Keratinocyte (primary cell): ENCODE results near the gene CDK13. TPM values are rescaled to one million over a fixed set of nuclear protein-coding genes. Genes with fewer than 3 reads are reported as not detected.

Source experiments
- DNase-seq: peaks from one replicate; pipeline ENCODE4 v3.0.0-alpha.2; 2011; ENCODE audit warnings: low read depth, missing footprints, low spot score
- FAIRE-seq: peaks from 2 replicates; lab custom pipeline; 2011; peaks lifted over from hg19 to GRCh38; lab: Jason Lieb, UNC
- H2AFZ ChIP-seq: 2 replicates; pipeline ENCODE4 v1.6.0; 2012; ENCODE audit warnings: low read length, control low read depth, inconsistent platforms; ENCODE audit not compliant: control insufficient read depth
- H3K27ac ChIP-seq: 2 replicates; pipeline ENCODE4 v1.5.1; 2011; ENCODE audit warnings: low read length; ENCODE audit not compliant: control insufficient read depth, insufficient read depth
- H3K27me3 ChIP-seq: 3 replicates; pipeline ENCODE4 v1.6.0; 2011; ENCODE audit warnings: low read length; ENCODE audit not compliant: control insufficient read depth, insufficient read depth; ENCODE audit errors: extremely low read depth
- H3K36me3 ChIP-seq, 2 experiments: 2 replicates in 1 of 2; 3 replicates in 1 of 2; pipeline ENCODE4 v1.5.1; 2011; ENCODE audit warnings: low read length in 2 of 2, mild to moderate bottlenecking in 1 of 2; ENCODE audit not compliant: control insufficient read depth in 2 of 2, insufficient read depth in 2 of 2; ENCODE audit errors: extremely low read depth in 1 of 2
- H3K4me1 ChIP-seq: 3 replicates; pipeline ENCODE4 v1.5.1; 2011; ENCODE audit warnings: low read length; ENCODE audit not compliant: control insufficient read depth, insufficient read depth; ENCODE audit errors: extremely low read depth
- H3K4me2 ChIP-seq: 3 replicates; pipeline ENCODE4 v1.6.0; 2011; ENCODE audit warnings: low read depth, low read length; ENCODE audit not compliant: control insufficient read depth, insufficient read depth; ENCODE audit errors: extremely low read depth
- H3K4me3 ChIP-seq, 3 experiments: fragments of 200-600 bp in 1 of 3; sonication (generic) in 1 of 3; 2 replicates in 2 of 3; 3 replicates in 1 of 3; pipeline ENCODE4 v1.5.1; 2011 to 2016; ENCODE audit warnings: low read length in 3 of 3, mild to moderate bottlenecking in 3 of 3, control low read depth in 2 of 3, inconsistent platforms in 1 of 3, low read depth in 1 of 3, mixed read lengths in 1 of 3, mixed run types in 1 of 3, moderate library complexity in 1 of 3; ENCODE audit not compliant: control insufficient read depth in 2 of 3, insufficient read depth in 2 of 3; ENCODE audit errors: extremely low read depth in 1 of 3
- H3K79me2 ChIP-seq: 2 replicates; pipeline ENCODE4 v1.6.0; 2012; ENCODE audit warnings: low read length; ENCODE audit not compliant: control insufficient read depth, insufficient read depth
- H3K9ac ChIP-seq: 3 replicates; pipeline ENCODE4 v1.6.0; 2011; ENCODE audit warnings: low read length; ENCODE audit not compliant: control insufficient read depth, insufficient read depth; ENCODE audit errors: extremely low read depth
- H3K9me1 ChIP-seq: 3 replicates; pipeline ENCODE4 v1.6.0; 2011; ENCODE audit warnings: low read length; ENCODE audit not compliant: control insufficient read depth, insufficient read depth; ENCODE audit errors: extremely low read depth
- H3K9me3 ChIP-seq: 2 replicates; pipeline ENCODE4 v1.5.1; 2012; ENCODE audit warnings: low read depth, low read length; ENCODE audit not compliant: control insufficient read depth
- H4K20me1 ChIP-seq: 3 replicates; pipeline ENCODE4 v1.6.0; 2011; ENCODE audit warnings: low read length; ENCODE audit not compliant: control insufficient read depth, insufficient read depth; ENCODE audit errors: extremely low read depth
- CTCF ChIP-seq, 3 experiments: IDR thresholded peaks in 1 of 3; conservative IDR thresholded peaks in 1 of 3; optimal IDR thresholded peaks in 1 of 3; 2 replicates in 2 of 3; 3 replicates in 1 of 3; pipeline versions ENCODE3 to v1.5.1; 2011; ENCODE audit warnings: low read length in 3 of 3, mild to moderate bottlenecking in 3 of 3, moderate library complexity in 2 of 3, control low read depth in 1 of 3, inconsistent platforms in 1 of 3; ENCODE audit not compliant: insufficient read depth in 2 of 3; ENCODE audit errors: extremely low read depth in 1 of 3
- EZH2 ChIP-seq: IDR thresholded peaks from one replicate; pipeline ENCODE4 v1.6.1; 2012; ENCODE audit warnings: inconsistent platforms, mild to moderate bottlenecking, low read length, moderate library complexity
- dilution Hi-C: fragments of 300-500 bp; cut with MboI; formaldehyde crosslinking; loops from one replicate; pipeline ENCODE4 v1.7.0; 2020; ENCODE audit warnings: low sequenced_read_pairs; ENCODE audit not compliant: extremely low pct_ligation_motif_present
- polyA plus RNA-seq, 5 experiments: library from polyadenylated mRNA; depleted of rRNA in 3 of 5; stranded (reverse) in 3 of 5; stranded (forward) in 1 of 5; unstranded in 1 of 5; fragments of >200 nt; gene quantifications; 1 replicate in 1 of 5; 2 replicates in 3 of 5; 3 replicates in 1 of 5; pipeline versions ENCODE4 v1.2.1 to v1.2.3, GENCODE V29; 2011 to 2012; ENCODE audit warnings: missing spikeins in 2 of 5, low read depth in 1 of 5, low replicate concordance in 1 of 5

The CDK13 gene
- polyA plus RNA-seq, 1 donor (not counting 4 experiments of a cell fraction or from before 2014, with no cell fraction given): 25.4 TPM

GRCh38 chr7:40024841-40025240, 74.8 kb downstream of the CDK13 start:
- dilution Hi-C loops: no loop called here
- no peaks in the 10 kb centered on the region for H3K4me1 ChIP-seq
- FAIRE-seq (no peak), DNase-seq (no peak)
- peaks cover 0 to 2% of the 10 kb centered on the region in 2 experiments for H3K36me3 ChIP-seq
- H3K9me3 ChIP-seq: no peaks in the 10 kb centered on the region
- no peaks in the 10 kb centered on the region for H3K27me3 ChIP-seq
- no peak overlapping the region for H3K4me3 ChIP-seq
- no peaks in the 10 kb centered on the region for H3K79me2 ChIP-seq
- no peak overlapping the region for H3K4me2 ChIP-seq
- no peak overlapping the region for H3K9ac ChIP-seq
- H3K27ac ChIP-seq: no peak overlapping the region
- no peak overlapping the region for H2AFZ ChIP-seq
- H4K20me1 ChIP-seq: no peaks in the 10 kb centered on the region
- H3K9me1 ChIP-seq: no peaks in the 10 kb centered on the region
- no peak for TF ChIP-seq EZH2
- no peak for TF ChIP-seq CTCF (optimal IDR thresholded peaks at IDR 0.05 in 1 of 3, IDR thresholded peaks at IDR 0.05 in 1 of 3, conservative IDR thresholded peaks at IDR 0.05 in 1 of 3; ENCODE audit: extremely low read depth in 1 of 3, insufficient read depth in 2 of 3, low read length in 3 of 3)

- Histone ChIP-seq H3K9me3 (no peaks in the 10 kb centered on the region), H4K20me1 (no peaks in the 10 kb centered on the region), H2AFZ (no peak overlapping the region), H3K9me1 (no peaks in the 10 kb centered on the region), H3K4me2 (no peak overlapping the region), H3K79me2 (no peaks in the 10 kb centered on the region), H3K4me1 (no peaks in the 10 kb centered on the region), H3K4me3 (no peak overlapping the region), H3K27me3 (no peaks in the 10 kb centered on the region), H3K36me3 (peaks cover 2% of the 10 kb centered on the region in 2 experiments), H3K27ac (no peak overlapping the region), H3K9ac (no peak overlapping the region)
- dilution Hi-C loops: no loop called here
- no peak for DNase-seq
- FAIRE-seq: no peak
- TF ChIP-seq EZH2 (no peak), CTCF (optimal IDR thresholded peaks at IDR 0.05 in 1 of 3, IDR thresholded peaks at IDR 0.05 in 1 of 3, conservative IDR thresholded peaks at IDR 0.05 in 1 of 3; ENCODE audit: extremely low read depth in 1 of 3, insufficient read depth in 2 of 3, low read length in 3 of 3) (no peak)
These were observed 77.5 kb downstream of the CDK13 start for GRCh38 chr7:40027545-40027944.
